IMR-90 (cell line): ENCODE results near the gene NEAT1. TPM values are rescaled to one million over a fixed set of nuclear protein-coding genes. Genes with fewer than 3 reads are reported as not detected.

Source experiments
- ATAC-seq: fragments of 200-7000 bp; cut with Tn5 transposase; 2 replicates; pipeline ENCODE4 v1.9.1; 2020; ENCODE audit warnings: low read depth, mild to moderate bottlenecking, moderate library complexity
- BruUV-seq: library from RNA; stranded (reverse); fragments of 400-500 nt; replicated peaks from 2 replicates; lab custom pipeline; 2021; lab: Mats Ljungman, UMichigan
- CTCF ChIA-PET: fragments of 300-600 bp; formaldehyde crosslinking; extraction: SDS; loops from one replicate; lab custom pipeline; 2021; ENCODE audit warnings: antibody characterized with exemption; lab: Yijun Ruan, JAX
- POLR2A ChIA-PET: fragments of 300-600 bp; sonication (Branson Sonifier 250); formaldehyde crosslinking; loops from one replicate; lab custom pipeline; 2022; ENCODE audit warnings: antibody characterized with exemption; ENCODE audit not compliant: unreplicated experiment; lab: Charles Lee
- DNase-seq: peaks from one replicate; pipeline ENCODE4 v3.0.0; 2013
- H2AFZ ChIP-seq: replicated peaks from 2 replicates; pipeline ENCODE3; 2013; ENCODE audit warnings: low read length, mild to moderate bottlenecking; ENCODE audit not compliant: poor library complexity
- H2AK5ac ChIP-seq: 2 replicates; pipeline ENCODE4 v1.6.1; 2013; ENCODE audit warnings: low read depth, low read length, inconsistent platforms
- H2AK9ac ChIP-seq: replicated peaks from 2 replicates; pipeline ENCODE3; 2013; ENCODE audit warnings: mild to moderate bottlenecking, low read depth, low read length, moderate library complexity; ENCODE audit not compliant: poor library complexity
- H2BK120ac ChIP-seq: 2 replicates; pipeline ENCODE4 v1.6.1; 2013; ENCODE audit warnings: low read depth, low read length, inconsistent platforms
- H2BK15ac ChIP-seq: 3 replicates; pipeline ENCODE4 v1.6.1; 2013; ENCODE audit warnings: low read depth, low read length, inconsistent platforms
- H2BK20ac ChIP-seq: 2 replicates; pipeline ENCODE4 v1.6.1; 2013; ENCODE audit warnings: low read depth, mild to moderate bottlenecking, inconsistent platforms, low read length, moderate library complexity
- H2BK5ac ChIP-seq: 2 replicates; pipeline ENCODE4 v1.6.1; 2013; ENCODE audit warnings: mild to moderate bottlenecking, low read depth, low read length, inconsistent platforms; ENCODE audit not compliant: poor library complexity, severe bottlenecking
- H3K14ac ChIP-seq: replicated peaks from 2 replicates; pipeline ENCODE4 v1.6.1; 2013; ENCODE audit warnings: low read depth, low read length, inconsistent platforms
- H3K18ac ChIP-seq: 2 replicates; pipeline ENCODE4 v1.6.1; 2013; ENCODE audit warnings: low read depth, low read length, control low read depth
- H3K23ac ChIP-seq: 2 replicates; pipeline ENCODE4 v1.6.1; 2013; ENCODE audit warnings: low read depth, low read length, inconsistent platforms
- H3K27ac ChIP-seq: 2 replicates; pipeline ENCODE4 v1.5.1; 2013; ENCODE audit warnings: mild to moderate bottlenecking, control low read depth, low read length; ENCODE audit not compliant: insufficient read depth
- H3K27me3 ChIP-seq: 2 replicates; pipeline ENCODE4 v1.6.1; 2013; ENCODE audit warnings: low read length; ENCODE audit not compliant: control insufficient read depth, insufficient read depth
- H3K36me3 ChIP-seq: 2 replicates; pipeline ENCODE4 v1.6.1; 2013; ENCODE audit warnings: low read length, mixed read lengths; ENCODE audit not compliant: control insufficient read depth, insufficient read depth
- H3K4ac ChIP-seq: 2 replicates; pipeline ENCODE4 v1.6.1; 2013; ENCODE audit warnings: low read depth, low read length, inconsistent platforms
- H3K4me1 ChIP-seq: 2 replicates; pipeline ENCODE4 v1.6.1; 2013; ENCODE audit warnings: low read length, mixed read lengths; ENCODE audit not compliant: control insufficient read depth, insufficient read depth
- H3K4me2 ChIP-seq: 2 replicates; pipeline ENCODE4 v1.6.1; 2013; ENCODE audit warnings: low read depth, mild to moderate bottlenecking, control low read depth, low read length, moderate library complexity
- H3K4me3 ChIP-seq: 2 replicates; pipeline ENCODE4 v1.5.1; 2013; ENCODE audit warnings: low read depth, mild to moderate bottlenecking, control low read depth, low read length, moderate library complexity; ENCODE audit not compliant: insufficient read depth
- H3K56ac ChIP-seq: 2 replicates; pipeline ENCODE4 v1.6.1; 2013; ENCODE audit warnings: low read length, inconsistent platforms; ENCODE audit not compliant: insufficient read depth; ENCODE audit errors: extremely low read depth
- H3K79me1 ChIP-seq, 2 experiments: 2 replicates each; pipeline ENCODE4 v1.6.1; 2013; ENCODE audit warnings: low read length in 2 of 2, inconsistent platforms in 1 of 2, low read depth in 1 of 2
- H3K9ac ChIP-seq: 2 replicates; pipeline ENCODE4 v1.6.1; 2013; ENCODE audit warnings: low read depth, low read length, control low read depth
- H3K9me1 ChIP-seq: 2 replicates; pipeline ENCODE4 v1.6.1; 2013; ENCODE audit warnings: low read length, inconsistent platforms; ENCODE audit not compliant: insufficient read depth
- H3K9me3 ChIP-seq: 2 replicates; pipeline ENCODE4 v1.6.1; 2013; ENCODE audit warnings: low read length; ENCODE audit not compliant: control insufficient read depth, insufficient read depth
- H4K20me1 ChIP-seq: 2 replicates; pipeline ENCODE4 v1.6.1; 2013; ENCODE audit warnings: low read length, inconsistent platforms; ENCODE audit not compliant: insufficient read depth
- H4K5ac ChIP-seq: 2 replicates; pipeline ENCODE4 v1.6.1; 2013; ENCODE audit warnings: mild to moderate bottlenecking, low read depth, low read length, control low read depth
- H4K8ac ChIP-seq, 2 experiments: 2 replicates each; pipeline ENCODE4 v1.6.1; 2013; ENCODE audit warnings: low read depth in 2 of 2, low read length in 2 of 2, control low read depth in 1 of 2, inconsistent platforms in 1 of 2
- H4K91ac ChIP-seq: 2 replicates; pipeline ENCODE4 v1.6.1; 2013; ENCODE audit warnings: low read depth, low read length, inconsistent platforms; ENCODE audit not compliant: insufficient read depth
- CHD1 ChIP-seq: IDR thresholded peaks from 2 replicates; pipeline ENCODE4 v1.6.1; 2012; ENCODE audit warnings: low read depth, low read length, improper control_type of control experiment
- MAFK ChIP-seq: IDR thresholded peaks from 2 replicates; pipeline ENCODE4 v1.6.1; 2012; ENCODE audit warnings: low read depth, low read length, improper control_type of control experiment
- RCOR1 ChIP-seq: IDR thresholded peaks from 2 replicates; pipeline ENCODE4 v1.6.1; 2012; ENCODE audit warnings: mild to moderate bottlenecking, low read length, improper control_type of control experiment; ENCODE audit not compliant: insufficient replicate concordance
- WGBS, 2 experiments: methylation state at CpG; one replicate each; pipeline versions ENCODE4 v1.1.5 to v1.1.7; 2013; ENCODE audit warnings: missing lambda C conversion rate in 2 of 2; ENCODE audit not compliant: insufficient read length in 1 of 2; ENCODE audit errors: extremely low coverage in 2 of 2; 5-methylcytosine and 5-hydroxymethylcytosine counted together
- dilution Hi-C: fragments of 300-500 bp; cut with HindIII; formaldehyde crosslinking; loops from one replicate; pipeline ENCODE4 v1.14.3; 2018; ENCODE audit warnings: low sequenced_read_pairs; ENCODE audit not compliant: unreplicated experiment
- in situ Hi-C: fragments of 300-500 bp; cut with MboI; formaldehyde crosslinking; loops from 3 replicates; pipeline ENCODE4 v1.14.3; 2019; ENCODE audit warnings: low sequenced_read_pairs, inconsistent platforms, mixed read lengths
- intact Hi-C: fragments of 100-400 bp; cut with micrococcal nuclease; formaldehyde crosslinking; loops from 2 replicates; pipeline ENCODE4 v1.10.0; 2022
- polyA plus RNA-seq, 3 experiments: library from polyadenylated mRNA; depleted of rRNA; stranded (reverse); fragments of >200 nt; gene quantifications; 2 replicates each; pipeline ENCODE4 v1.2.3, GENCODE V29; 2012; ENCODE audit warnings: low replicate concordance in 1 of 3
- total RNA-seq: library from RNA; depleted of rRNA; stranded (reverse); fragments of >200 nt; gene quantifications from 2 replicates; pipeline ENCODE4 v1.2.3, GENCODE V29; 2012

Gene NEAT1
- total and polyA plus RNA-seq, 2 of the 4 experiments (the other 2 are of a cell fraction): 30.1 to 114 TPM

- no peak for TF ChIP-seq MAFK
- no peak for TF ChIP-seq CHD1
Measured at GRCh38 chr11:65396769-65397745, 25.5 kb upstream of the NEAT1 start (continued).

- ChIA-PET CTCF (interaction anchor here (0.5 kb wide), 1 partner anchor 113 kb away, joined by 3 read pairs; no protein-coding TSS in a partner anchor), POLR2A (interaction anchor here (0.7 kb wide), 1 partner anchor 100 kb away, joined by 16 read pairs; the partner anchor contains the start of gene MALAT1)
- intact Hi-C loops (no loop called here), dilution Hi-C loops (no loop called here), in situ Hi-C loops (no loop called here)
- Histone ChIP-seq H2BK120ac (no peak overlapping the region), H3K4me3 (no peak overlapping the region), H3K4ac (no peak overlapping the region), H3K56ac (no peak overlapping the region), H3K27me3 (no peaks in the 10 kb centered on the region), H3K18ac (no peak overlapping the region), H3K23ac (no peak overlapping the region), H3K9me1 (no peaks in the 10 kb centered on the region; the same call in 1 of the 2 replicates), H2BK5ac (no peak overlapping the region), H3K36me3 (peaks cover 59% of the 10 kb centered on the region), H4K20me1 (no peaks in the 10 kb centered on the region; the same call in none of the 2 replicates), H3K9ac (no peak overlapping the region), H3K9me3 (no peaks in the 10 kb centered on the region), H4K5ac (no peak overlapping the region), H3K14ac (no peak overlapping the region), H4K8ac (no peak overlapping the region), H3K27ac (no peak overlapping the region), H4K91ac (no peak overlapping the region), H3K79me1 (peaks cover under 1 to 39% of the 10 kb centered on the region in 2 experiments; a peak in 3 of 4 replicates), H2AK5ac (no peak overlapping the region), H2AK9ac (no peak overlapping the region), H3K4me2 (no peak overlapping the region), H2AFZ (no peak overlapping the region), H2BK20ac (no peak overlapping the region), H3K4me1 (no peaks in the 10 kb centered on the region), H2BK15ac (no peak overlapping the region)
- TF ChIP-seq RCOR1: no peak
- DNase-seq (no peak), ATAC-seq (no peak)
- no TSS peak for BruUV-seq
- 77% methylated on average over 10 of the region's 16 CpGs; no CpG with 5 or more reads in 1 of the 2 experiments for WGBS, 2 experiments
Measured at GRCh38 chr11:65398362-65398910, 24.2 kb upstream of the NEAT1 start.
